Neural progenitor cell (in vitro differentiated cells): ENCODE measurements around the gene OLFML2B.

ENCODE experiments used
- CTCF ChIP-seq: fragments of 200-600 bp; sonication (generic); IDR thresholded peaks from 2 replicates; pipeline ENCODE4 v1.5.1; 2017; ENCODE audit warnings: antibody characterized with exemption, mild to moderate bottlenecking
- EZH2 ChIP-seq: fragments of 200-600 bp; sonication (generic); IDR thresholded peaks from 2 replicates; pipeline ENCODE4 v1.6.1; 2017; ENCODE audit warnings: antibody characterized with exemption, mild to moderate bottlenecking, moderate library complexity
- EZH2phosphoT487 ChIP-seq: fragments of 200-600 bp; sonication (generic); IDR thresholded peaks from 2 replicates; pipeline ENCODE4 v1.6.1; 2017; ENCODE audit warnings: antibody characterized with exemption

DNA sequence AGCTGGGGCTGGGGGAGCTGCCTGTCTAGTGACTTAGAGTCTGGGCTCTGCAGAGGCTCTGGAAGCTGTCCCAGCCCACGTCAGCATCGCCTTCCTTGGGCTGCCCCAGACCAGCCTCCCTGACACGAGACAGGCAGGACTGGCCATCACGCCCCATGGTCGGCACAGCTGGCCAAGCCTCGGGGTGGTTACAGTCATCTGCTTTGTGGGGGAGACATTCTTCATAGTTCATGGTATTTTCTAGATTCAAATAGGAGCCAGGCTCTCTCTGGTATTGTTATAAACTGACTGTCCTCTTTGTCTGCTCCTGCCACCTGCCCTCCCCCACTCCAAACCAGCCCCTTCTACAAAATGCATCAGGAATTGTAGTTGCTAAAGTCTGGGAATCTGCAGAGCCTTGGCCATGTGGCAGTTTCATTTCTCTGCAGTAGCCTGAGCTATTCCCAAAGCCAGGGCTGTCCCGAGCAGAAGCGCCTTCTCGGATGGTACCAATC, 29.4 kb downstream of the OLFML2B start:
- TF ChIP-seq CTCF (no peak), EZH2 (no peak), EZH2phosphoT487 (no peak)
